Astrocyte (in vitro differentiated cells and primary cell): ENCODE data around the gene PDZD2. TPM values are rescaled to one million over a fixed set of nuclear protein-coding genes. Genes with fewer than 3 reads are reported as not detected.
A peak's percentile ranks its signal among the peaks of the same experiment; 100 is the strongest.

ENCODE experiments used
- DNase-seq: peaks from one replicate; pipeline ENCODE4 v3.0.0-alpha.2; 2010; ENCODE audit warnings: low read depth
- FAIRE-seq: peaks from 2 replicates; lab custom pipeline; 2011; peaks lifted over from hg19 to GRCh38; lab: Jason Lieb, UNC
- H2AFZ ChIP-seq: 2 replicates; pipeline ENCODE4 v1.6.0; 2012; ENCODE audit warnings: low read depth, low read length, inconsistent platforms
- H3K27ac ChIP-seq: 2 replicates; pipeline ENCODE4 v1.5.1; 2011; ENCODE audit warnings: low read depth, low read length, inconsistent platforms
- H3K27me3 ChIP-seq: 2 replicates; pipeline ENCODE4 v1.6.0; 2011; ENCODE audit warnings: low read length, inconsistent platforms; ENCODE audit not compliant: insufficient read depth
- H3K36me3 ChIP-seq: 2 replicates; pipeline ENCODE4 v1.5.1; 2011; ENCODE audit warnings: low read length, inconsistent platforms; ENCODE audit not compliant: insufficient read depth
- H3K4me1 ChIP-seq: 2 replicates; pipeline ENCODE4 v1.5.1; 2011; ENCODE audit warnings: low read length, inconsistent platforms; ENCODE audit not compliant: insufficient read depth
- H3K4me2 ChIP-seq: 2 replicates; pipeline ENCODE4 v1.6.0; 2012; ENCODE audit warnings: low read length, inconsistent platforms
- H3K4me3 ChIP-seq: 2 replicates; pipeline ENCODE4 v1.5.1; 2011; ENCODE audit warnings: low read depth, mild to moderate bottlenecking, low read length, inconsistent platforms; ENCODE audit not compliant: insufficient read depth
- H3K79me2 ChIP-seq: 2 replicates; pipeline ENCODE4 v1.6.0; 2012; ENCODE audit warnings: mild to moderate bottlenecking, low read length, inconsistent platforms; ENCODE audit not compliant: insufficient read depth
- H3K9ac ChIP-seq: 2 replicates; pipeline ENCODE4 v1.6.0; 2012; ENCODE audit warnings: mild to moderate bottlenecking, low read length, inconsistent platforms
- H3K9me3 ChIP-seq: 2 replicates; pipeline ENCODE4 v1.5.1; 2012; ENCODE audit warnings: low read depth, mild to moderate bottlenecking, low read length, inconsistent platforms; ENCODE audit not compliant: insufficient read depth
- H4K20me1 ChIP-seq: 2 replicates; pipeline ENCODE4 v1.6.0; 2012; ENCODE audit warnings: low read length, inconsistent platforms; ENCODE audit not compliant: insufficient read depth
- H3K27ac Mint-ChIP-seq: one replicate; pipeline ENCODE4 v1.8.0; 2021; ENCODE audit warnings: mild to moderate bottlenecking, mixed read lengths; ENCODE audit not compliant: unreplicated experiment
- H3K27me3 Mint-ChIP-seq: one replicate; pipeline ENCODE4 v1.8.0; 2021; ENCODE audit warnings: low read depth, mixed read lengths; ENCODE audit not compliant: unreplicated experiment
- H3K36me3 Mint-ChIP-seq: one replicate; pipeline ENCODE4 v1.8.0; 2021; ENCODE audit warnings: low read depth, mixed read lengths; ENCODE audit not compliant: unreplicated experiment
- H3K4me1 Mint-ChIP-seq: one replicate; pipeline ENCODE4 v1.8.0; 2021; ENCODE audit warnings: low read depth, mixed read lengths; ENCODE audit not compliant: unreplicated experiment
- H3K4me3 Mint-ChIP-seq: one replicate; pipeline ENCODE4 v1.8.0; 2021; ENCODE audit warnings: mild to moderate bottlenecking, moderate library complexity, mixed read lengths; ENCODE audit not compliant: unreplicated experiment
- H3K9me3 Mint-ChIP-seq: one replicate; pipeline ENCODE4 v1.8.0; 2021; ENCODE audit warnings: mild to moderate bottlenecking, mixed read lengths; ENCODE audit not compliant: unreplicated experiment
- CTCF ChIP-seq: IDR thresholded peaks from 2 replicates; pipeline ENCODE4 v1.5.1; 2011; ENCODE audit warnings: low read depth, mild to moderate bottlenecking, inconsistent platforms, low read length, moderate library complexity; ENCODE audit not compliant: insufficient read depth
- EZH2 ChIP-seq: IDR thresholded peaks from 2 replicates; pipeline ENCODE4 v1.6.1; 2012; ENCODE audit warnings: mild to moderate bottlenecking, low read length, inconsistent platforms; ENCODE audit not compliant: insufficient read depth
- total RNA-seq: library from RNA; stranded (reverse); gene quantifications from 2 replicates; pipeline ENCODE4 v1.2.1, GENCODE V29; 2021

Gene PDZD2
- total RNA-seq, 1 donor from 2014 or later: 10.3 TPM

GRCh38 chr5:31853398-31854135 is 214.6 kb downstream of the PDZD2 start:
- peaks cover 10% of the 10 kb centered on the region for H3K4me1 Mint-ChIP-seq
- no peaks in the 10 kb centered on the region for H3K36me3 ChIP-seq
- H3K36me3 Mint-ChIP-seq: peaks cover 7% of the 10 kb centered on the region
- no peak overlapping the region for H3K9ac ChIP-seq
- TF ChIP-seq EZH2 (no peak), CTCF (no peak)
- H3K27me3 Mint-ChIP-seq: no peaks in the 10 kb centered on the region
- no peaks in the 10 kb centered on the region for H3K79me2 ChIP-seq
- no peak overlapping the region for H3K27ac Mint-ChIP-seq
- H3K9me3 Mint-ChIP-seq: peaks cover 3% of the 10 kb centered on the region
- H3K27me3 ChIP-seq: no peaks in the 10 kb centered on the region
- H3K4me3 ChIP-seq: no peak overlapping the region
- H3K9me3 ChIP-seq: no peaks in the 10 kb centered on the region
- peak overlapping the region; percentile 95 for H2AFZ ChIP-seq
- H4K20me1 ChIP-seq: no peaks in the 10 kb centered on the region
- DNase-seq (no peak), FAIRE-seq (no peak)
- H3K4me3 Mint-ChIP-seq: peak overlapping the region; percentile 95
- peak overlapping the region; percentile 100 for H3K4me2 ChIP-seq
- no peak overlapping the region for H3K27ac ChIP-seq
- peaks cover 21% of the 10 kb centered on the region for H3K4me1 ChIP-seq

- Histone ChIP-seq H3K9ac (peak overlapping the region; percentile 83), H2AFZ (peak overlapping the region; percentile 95), H3K79me2 (no peaks in the 10 kb centered on the region), H4K20me1 (no peaks in the 10 kb centered on the region), H3K27me3 (no peaks in the 10 kb centered on the region), H3K4me3 (peak overlapping the region; percentile 81), H3K4me2 (peak overlapping the region; percentile 100), H3K36me3 (no peaks in the 10 kb centered on the region), H3K9me3 (peaks cover 4% of the 10 kb centered on the region), H3K4me1 (peaks cover 21% of the 10 kb centered on the region), H3K27ac (no peak overlapping the region)
- H3K4me3 Mint-ChIP-seq: peak overlapping the region; percentile 95
- no peaks in the 10 kb centered on the region for H3K27me3 Mint-ChIP-seq
- TF ChIP-seq CTCF (no peak), EZH2 (no peak)
- H3K36me3 Mint-ChIP-seq: peaks cover 7% of the 10 kb centered on the region
- H3K4me1 Mint-ChIP-seq: peaks cover 10% of the 10 kb centered on the region
- FAIRE-seq: no peak
- peaks cover 8% of the 10 kb centered on the region for H3K9me3 Mint-ChIP-seq
- DNase-seq: peak; percentile 80
- peak overlapping the region; percentile 64 for H3K27ac Mint-ChIP-seq
These were observed 215.5 kb downstream of the PDZD2 start for GRCh38 chr5:31854181-31855133.
